Endothelial cell of umbilical vein (primary cell): ENCODE measurements around the gene KIFC1. TPM values are rescaled to one million over a fixed set of nuclear protein-coding genes. Genes with fewer than 3 reads are reported as not detected.

Source experiments
- BruUV-seq: library from RNA; stranded (reverse); fragments of 400-500 nt; replicated peaks from 2 replicates; lab custom pipeline; 2021; lab: Mats Ljungman, UMichigan
- CTCF ChIA-PET: fragments of 300-600, 350-600 bp; sonication (Branson Sonifier 250); formaldehyde crosslinking; loops from one replicate; lab custom pipeline; 2021; ENCODE audit warnings: antibody characterized with exemption, inconsistent platforms; lab: Charles Lee
- POLR2A ChIA-PET: fragments of 300-600, 350-600 bp; sonication (Branson Sonifier 250); formaldehyde crosslinking; loops from one replicate; lab custom pipeline; 2021; ENCODE audit warnings: antibody characterized with exemption, inconsistent platforms; lab: Charles Lee
- DNase-seq: peaks from one replicate; pipeline ENCODE4 v3.0.0-alpha.2; 2011; ENCODE audit warnings: low read depth, low spot score
- FAIRE-seq: peaks from 2 replicates; lab custom pipeline; 2011; peaks lifted over from hg19 to GRCh38; lab: Jason Lieb, UNC
- H2AFZ ChIP-seq: 2 replicates; pipeline ENCODE4 v1.6.0; 2012; ENCODE audit warnings: low read depth, low read length, control low read depth, inconsistent platforms
- H3K27ac ChIP-seq: 2 replicates; pipeline ENCODE4 v1.5.1; 2011; ENCODE audit warnings: low read depth, mild to moderate bottlenecking, control low read depth, low read length, moderate library complexity; ENCODE audit not compliant: insufficient read depth
- H3K27me3 ChIP-seq, 2 experiments: 2 replicates each; pipeline versions ENCODE4 v1.6.0 to v1.6.1; 2011; ENCODE audit warnings: low read length in 2 of 2, mixed read lengths in 1 of 2; ENCODE audit not compliant: control insufficient read depth in 2 of 2, insufficient read depth in 2 of 2
- H3K36me3 ChIP-seq, 2 experiments: 2 replicates in 1 of 2; 3 replicates in 1 of 2; pipeline ENCODE4 v1.5.1; 2011; ENCODE audit warnings: low read length in 2 of 2, mild to moderate bottlenecking in 1 of 2, moderate library complexity in 1 of 2; ENCODE audit not compliant: control insufficient read depth in 2 of 2, insufficient read depth in 2 of 2; ENCODE audit errors: extremely low read depth in 1 of 2
- H3K4me1 ChIP-seq: 3 replicates; pipeline ENCODE4 v1.5.1; 2011; ENCODE audit warnings: mild to moderate bottlenecking, low read length; ENCODE audit not compliant: control insufficient read depth, insufficient read depth; ENCODE audit errors: extremely low read depth
- H3K4me2 ChIP-seq: 2 replicates; pipeline ENCODE4 v1.6.1; 2011; ENCODE audit warnings: low read length, control low read depth, mixed read lengths; ENCODE audit not compliant: insufficient read depth
- H3K4me3 ChIP-seq, 3 experiments: fragments of 200-600 bp in 1 of 3; sonication (generic), shearing (Covaris generic) in 1 of 3; replicated peaks in 1 of 3; 2 replicates each; pipeline ENCODE4 v1.5.1; 2011 to 2016; ENCODE audit warnings: control low read depth in 3 of 3, low read length in 3 of 3, mild to moderate bottlenecking in 2 of 3, inconsistent platforms in 1 of 3, low read depth in 1 of 3, moderate library complexity in 1 of 3; ENCODE audit not compliant: insufficient read depth in 1 of 3
- H3K79me2 ChIP-seq: 2 replicates; pipeline ENCODE4 v1.6.0; 2012; ENCODE audit warnings: low read length, inconsistent platforms; ENCODE audit not compliant: control insufficient read depth, insufficient read depth
- H3K9ac ChIP-seq: replicated peaks from 2 replicates; pipeline ENCODE3; 2011; ENCODE audit warnings: low read length, control low read depth; ENCODE audit not compliant: insufficient read depth; ENCODE audit errors: extremely low read depth
- H3K9me1 ChIP-seq: replicated peaks from 3 replicates; pipeline ENCODE4 v1.6.0; 2011; ENCODE audit warnings: mild to moderate bottlenecking, low read length; ENCODE audit not compliant: control insufficient read depth, insufficient read depth; ENCODE audit errors: extremely low read depth
- H3K9me3 ChIP-seq: replicated peaks from 2 replicates; pipeline ENCODE4 v1.5.1; 2012; ENCODE audit warnings: low read length, inconsistent platforms; ENCODE audit not compliant: control insufficient read depth, insufficient read depth
- H4K20me1 ChIP-seq: replicated peaks from 2 replicates; pipeline ENCODE3; 2011; ENCODE audit warnings: mild to moderate bottlenecking, low read length; ENCODE audit not compliant: control insufficient read depth, insufficient read depth; ENCODE audit errors: extremely low read depth
- EZH2 ChIP-seq: IDR thresholded peaks from 2 replicates; pipeline ENCODE4 v1.6.1; 2012; ENCODE audit warnings: borderline replicate concordance, low read depth, mild to moderate bottlenecking, moderate library complexity, low read length, inconsistent platforms; ENCODE audit not compliant: severe bottlenecking
- FOS ChIP-seq: IDR thresholded peaks from 2 replicates; pipeline ENCODE4 v1.6.1; 2011; ENCODE audit warnings: mild to moderate bottlenecking, low read length, moderate library complexity, borderline replicate concordance; ENCODE audit not compliant: insufficient read depth
- GATA2 ChIP-seq: IDR thresholded peaks from 2 replicates; pipeline ENCODE4 v1.7.0; 2011; ENCODE audit warnings: low read depth, mild to moderate bottlenecking, moderate library complexity, mixed read lengths, low read length; ENCODE audit not compliant: insufficient read length, insufficient read depth
- JUN ChIP-seq: IDR thresholded peaks from 2 replicates; pipeline ENCODE4 v1.6.1; 2011; ENCODE audit warnings: borderline replicate concordance, low read depth; ENCODE audit not compliant: insufficient read length, insufficient read depth
- MAX ChIP-seq: IDR thresholded peaks from 2 replicates; pipeline ENCODE4 v1.6.1; 2011; ENCODE audit not compliant: insufficient read depth, insufficient read length
- MYC ChIP-seq: IDR thresholded peaks from one replicate; pipeline ENCODE4 v1.6.1; 2011; ENCODE audit warnings: mild to moderate bottlenecking, low read depth, low read length
- POLR2A ChIP-seq: IDR thresholded peaks from 2 replicates; pipeline ENCODE4 v1.6.1; 2012; ENCODE audit warnings: low read depth, mild to moderate bottlenecking, control low read depth, low read length
- POLR2AphosphoS5 ChIP-seq: IDR thresholded peaks from 2 replicates; pipeline ENCODE4 v1.6.1; 2012; ENCODE audit warnings: low read depth, mild to moderate bottlenecking, control low read depth, low read length, moderate library complexity; ENCODE audit not compliant: insufficient read depth
- dilution Hi-C: fragments of 300-500 bp; cut with MboI; formaldehyde crosslinking; loops from one replicate; pipeline ENCODE4 v1.15.0; 2019; ENCODE audit warnings: low sequenced_read_pairs; ENCODE audit not compliant: extremely low pct_ligation_motif_present
- intact Hi-C: fragments of 100-400 bp; cut with micrococcal nuclease; formaldehyde crosslinking; loops from one replicate; pipeline ENCODE4 v1.10.0; 2022
- polyA plus RNA-seq, 4 experiments: library from polyadenylated mRNA; depleted of rRNA in 3 of 4; stranded (reverse) in 3 of 4; unstranded in 1 of 4; fragments of >200 nt; gene quantifications; 2 replicates each; pipeline versions ENCODE4 v1.2.1 to v1.2.3, GENCODE V29; 2011 to 2012; ENCODE audit warnings: missing spikeins in 1 of 4
- total RNA-seq: library from RNA; stranded (reverse); gene quantifications from 2 replicates; pipeline ENCODE4 v1.2.3, GENCODE V29; 2021
- TF ChIP-seq, protein P1 (sequence below), 2 donors: IDR thresholded peaks; 1 replicate in 1 of 2; 2 replicates in 1 of 2; pipeline ENCODE4 v1.5.1; 2011; ENCODE audit warnings: low read length in 2 of 2, mild to moderate bottlenecking in 2 of 2, moderate library complexity in 2 of 2, control low read depth in 1 of 2, inconsistent platforms in 1 of 2, low read depth in 1 of 2; ENCODE audit not compliant: insufficient read depth in 1 of 2; ENCODE audit errors: extremely low read depth in 1 of 2

Gene KIFC1
- total and polyA plus RNA-seq, 2 donors (not counting 3 experiments of a cell fraction or from before 2014, with no cell fraction given), result 39.3 to 63.4 TPM

DNA sequence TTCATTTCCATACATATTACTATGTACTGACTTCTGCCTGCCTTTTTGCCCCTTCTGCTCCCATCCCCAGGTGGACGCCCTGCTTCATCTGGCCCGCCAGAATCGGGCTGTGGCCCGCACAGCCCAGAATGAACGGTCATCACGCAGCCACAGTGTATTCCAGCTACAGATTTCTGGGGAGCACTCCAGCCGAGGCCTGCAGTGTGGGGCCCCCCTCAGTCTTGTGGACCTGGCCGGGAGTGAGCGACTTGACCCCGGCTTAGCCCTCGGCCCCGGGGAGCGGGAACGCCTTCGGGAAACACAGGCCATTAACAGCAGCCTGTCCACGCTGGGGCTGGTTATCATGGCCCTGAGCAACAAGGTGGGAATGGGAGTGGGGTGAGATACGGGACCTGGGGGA is 14.5 kb downstream of the KIFC1 start:
- Histone ChIP-seq H3K4me2 (no peak overlapping the region), H3K4me1 (peaks cover 5% of the 10 kb centered on the region), H3K4me3 (no peak overlapping the region), H2AFZ (no peak overlapping the region), H3K9ac (no peak overlapping the region), H3K36me3 (peaks cover 17 to 18% of the 10 kb centered on the region in 2 experiments), H3K9me3 (no peaks in the 10 kb centered on the region), H4K20me1 (no peaks in the 10 kb centered on the region), H3K27me3 (no peaks in the 10 kb centered on the region), H3K27ac (no peak overlapping the region), H3K9me1 (no peaks in the 10 kb centered on the region), H3K79me2 (peaks cover 6% of the 10 kb centered on the region)
- TF ChIP-seq MAX, result no peak
- no peak for TF ChIP-seq POLR2A
- POLR2A ChIA-PET, result no interaction called here
- DNase-seq (no peak), FAIRE-seq (no peak)
- TSS peak; percentile 5 for BruUV-seq
- CTCF ChIA-PET, result no interaction called here
- intact Hi-C loops, result no loop called here
- dilution Hi-C loops, result no loop called here

DNA sequence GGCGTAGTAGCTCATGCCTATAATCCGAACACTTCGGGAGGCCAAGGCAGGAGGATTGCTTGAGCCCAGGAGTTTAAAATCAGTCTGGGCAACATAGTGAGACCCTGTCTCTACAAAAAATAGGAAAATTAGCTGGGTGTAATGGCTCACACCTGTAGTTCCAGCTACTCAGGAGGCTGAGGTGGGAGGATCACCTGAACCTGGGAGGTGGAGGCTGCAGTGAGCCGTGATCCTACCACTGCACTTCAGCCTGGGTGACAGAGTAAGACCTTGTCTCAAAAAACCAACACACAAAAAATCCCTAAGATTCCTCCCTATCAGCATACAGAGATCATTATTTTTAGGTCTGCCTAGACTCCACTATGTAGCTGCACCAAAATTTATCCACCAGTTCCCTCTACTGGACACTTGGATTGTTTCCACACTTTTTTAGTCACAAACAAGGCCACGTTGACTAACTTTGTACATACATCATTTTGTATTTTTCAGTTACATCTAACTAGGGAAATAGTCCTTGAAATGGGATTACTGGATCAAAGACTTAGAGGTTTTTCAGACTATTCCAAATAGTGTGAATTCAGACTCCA is 15.6 kb downstream of the KIFC1 start:
- no peak overlapping the region for H3K9ac ChIP-seq
- dilution Hi-C loops, result no loop called here
- ChIA-PET POLR2A (no interaction called here), CTCF (interaction anchor here (0.6 to 1.5 kb wide), 3 partner anchors 15 to 130 kb away, joined by 3 to 7 read pairs (median 4); partner anchors contain the start of genes B3GALT4 and KIFC1)
- no peak overlapping the region for H3K4me2 ChIP-seq
- no peaks in the 10 kb centered on the region for H4K20me1 ChIP-seq
- H3K4me3 ChIP-seq, result no peak overlapping the region
- DNase-seq (peak; percentile 58), FAIRE-seq (no peak)
- no peak overlapping the region for H2AFZ ChIP-seq
- no peak overlapping the region for H3K27ac ChIP-seq
- H3K79me2 ChIP-seq, result peaks cover 4% of the 10 kb centered on the region
- peaks cover 10% of the 10 kb centered on the region for H3K4me1 ChIP-seq
- no peaks in the 10 kb centered on the region for H3K9me1 ChIP-seq
- BruUV-seq, result no TSS peak
- H3K27me3 ChIP-seq, result no peaks in the 10 kb centered on the region
- H3K9me3 ChIP-seq, result no peaks in the 10 kb centered on the region
- intact Hi-C loops, result loop anchor here (1.0 kb wide), 1 partner anchor 127 kb away; no protein-coding TSS in a partner anchor
- no peak for TF ChIP-seq MYC
- TF ChIP-seq JUN, result no peak
- TF ChIP-seq FOS, result no peak
- TF ChIP-seq MAX, result no peak
- no peak for TF ChIP-seq POLR2A
- TF ChIP-seq, protein P1, sequence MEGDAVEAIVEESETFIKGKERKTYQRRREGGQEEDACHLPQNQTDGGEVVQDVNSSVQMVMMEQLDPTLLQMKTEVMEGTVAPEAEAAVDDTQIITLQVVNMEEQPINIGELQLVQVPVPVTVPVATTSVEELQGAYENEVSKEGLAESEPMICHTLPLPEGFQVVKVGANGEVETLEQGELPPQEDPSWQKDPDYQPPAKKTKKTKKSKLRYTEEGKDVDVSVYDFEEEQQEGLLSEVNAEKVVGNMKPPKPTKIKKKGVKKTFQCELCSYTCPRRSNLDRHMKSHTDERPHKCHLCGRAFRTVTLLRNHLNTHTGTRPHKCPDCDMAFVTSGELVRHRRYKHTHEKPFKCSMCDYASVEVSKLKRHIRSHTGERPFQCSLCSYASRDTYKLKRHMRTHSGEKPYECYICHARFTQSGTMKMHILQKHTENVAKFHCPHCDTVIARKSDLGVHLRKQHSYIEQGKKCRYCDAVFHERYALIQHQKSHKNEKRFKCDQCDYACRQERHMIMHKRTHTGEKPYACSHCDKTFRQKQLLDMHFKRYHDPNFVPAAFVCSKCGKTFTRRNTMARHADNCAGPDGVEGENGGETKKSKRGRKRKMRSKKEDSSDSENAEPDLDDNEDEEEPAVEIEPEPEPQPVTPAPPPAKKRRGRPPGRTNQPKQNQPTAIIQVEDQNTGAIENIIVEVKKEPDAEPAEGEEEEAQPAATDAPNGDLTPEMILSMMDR (IDR thresholded peaks at IDR 0.05; ENCODE audit: extremely low read depth in 1 of 2, insufficient read depth in 1 of 2, low read depth in 1 of 2, low read length in 2 of 2), result peak in 1 of 2 donors; percentile 10
- TF ChIP-seq POLR2AphosphoS5, result no peak
- no peak for TF ChIP-seq EZH2
- TF ChIP-seq GATA2, result no peak
- H3K36me3 ChIP-seq, result peaks cover 16 to 17% of the 10 kb centered on the region in 2 experiments
